IMR-90 (cell line): Measurements from ENCODE around the gene TMEM52B. TPM values are rescaled to one million over a fixed set of nuclear protein-coding genes. Genes with fewer than 3 reads are reported as not detected.

Experiments
- ATAC-seq: fragments of 200-7000 bp; cut with Tn5 transposase; 2 replicates; pipeline ENCODE4 v1.9.1; 2020; ENCODE audit warnings: low read depth, mild to moderate bottlenecking, moderate library complexity
- BruUV-seq: library from RNA; stranded (reverse); fragments of 400-500 nt; replicated peaks from 2 replicates; lab custom pipeline; 2021; lab: Mats Ljungman, UMichigan
- CTCF ChIA-PET: fragments of 300-600 bp; formaldehyde crosslinking; extraction: SDS; loops from one replicate; lab custom pipeline; 2021; ENCODE audit warnings: antibody characterized with exemption; lab: Yijun Ruan, JAX
- POLR2A ChIA-PET: fragments of 300-600 bp; sonication (Branson Sonifier 250); formaldehyde crosslinking; loops from one replicate; lab custom pipeline; 2022; ENCODE audit warnings: antibody characterized with exemption; ENCODE audit not compliant: unreplicated experiment; lab: Charles Lee
- DNase-seq: peaks from one replicate; pipeline ENCODE4 v3.0.0; 2013
- H2AFZ ChIP-seq: replicated peaks from 2 replicates; pipeline ENCODE3; 2013; ENCODE audit warnings: low read length, mild to moderate bottlenecking; ENCODE audit not compliant: poor library complexity
- H2AK5ac ChIP-seq: 2 replicates; pipeline ENCODE4 v1.6.1; 2013; ENCODE audit warnings: low read depth, low read length, inconsistent platforms
- H2AK9ac ChIP-seq: replicated peaks from 2 replicates; pipeline ENCODE3; 2013; ENCODE audit warnings: mild to moderate bottlenecking, low read depth, low read length, moderate library complexity; ENCODE audit not compliant: poor library complexity
- H2BK120ac ChIP-seq: 2 replicates; pipeline ENCODE4 v1.6.1; 2013; ENCODE audit warnings: low read depth, low read length, inconsistent platforms
- H2BK15ac ChIP-seq: 3 replicates; pipeline ENCODE4 v1.6.1; 2013; ENCODE audit warnings: low read depth, low read length, inconsistent platforms
- H2BK20ac ChIP-seq: 2 replicates; pipeline ENCODE4 v1.6.1; 2013; ENCODE audit warnings: low read depth, mild to moderate bottlenecking, inconsistent platforms, low read length, moderate library complexity
- H2BK5ac ChIP-seq: 2 replicates; pipeline ENCODE4 v1.6.1; 2013; ENCODE audit warnings: mild to moderate bottlenecking, low read depth, low read length, inconsistent platforms; ENCODE audit not compliant: poor library complexity, severe bottlenecking
- H3K14ac ChIP-seq: replicated peaks from 2 replicates; pipeline ENCODE4 v1.6.1; 2013; ENCODE audit warnings: low read depth, low read length, inconsistent platforms
- H3K18ac ChIP-seq: 2 replicates; pipeline ENCODE4 v1.6.1; 2013; ENCODE audit warnings: low read depth, low read length, control low read depth
- H3K23ac ChIP-seq: 2 replicates; pipeline ENCODE4 v1.6.1; 2013; ENCODE audit warnings: low read depth, low read length, inconsistent platforms
- H3K27ac ChIP-seq: 2 replicates; pipeline ENCODE4 v1.5.1; 2013; ENCODE audit warnings: mild to moderate bottlenecking, control low read depth, low read length; ENCODE audit not compliant: insufficient read depth
- H3K27me3 ChIP-seq: 2 replicates; pipeline ENCODE4 v1.6.1; 2013; ENCODE audit warnings: low read length; ENCODE audit not compliant: control insufficient read depth, insufficient read depth
- H3K36me3 ChIP-seq: 2 replicates; pipeline ENCODE4 v1.6.1; 2013; ENCODE audit warnings: low read length, mixed read lengths; ENCODE audit not compliant: control insufficient read depth, insufficient read depth
- H3K4ac ChIP-seq: 2 replicates; pipeline ENCODE4 v1.6.1; 2013; ENCODE audit warnings: low read depth, low read length, inconsistent platforms
- H3K4me1 ChIP-seq: 2 replicates; pipeline ENCODE4 v1.6.1; 2013; ENCODE audit warnings: low read length, mixed read lengths; ENCODE audit not compliant: control insufficient read depth, insufficient read depth
- H3K4me2 ChIP-seq: 2 replicates; pipeline ENCODE4 v1.6.1; 2013; ENCODE audit warnings: low read depth, mild to moderate bottlenecking, control low read depth, low read length, moderate library complexity
- H3K4me3 ChIP-seq: 2 replicates; pipeline ENCODE4 v1.5.1; 2013; ENCODE audit warnings: low read depth, mild to moderate bottlenecking, control low read depth, low read length, moderate library complexity; ENCODE audit not compliant: insufficient read depth
- H3K56ac ChIP-seq: 2 replicates; pipeline ENCODE4 v1.6.1; 2013; ENCODE audit warnings: low read length, inconsistent platforms; ENCODE audit not compliant: insufficient read depth; ENCODE audit errors: extremely low read depth
- H3K79me1 ChIP-seq, 2 experiments: 2 replicates each; pipeline ENCODE4 v1.6.1; 2013; ENCODE audit warnings: low read length in 2 of 2, inconsistent platforms in 1 of 2, low read depth in 1 of 2
- H3K9ac ChIP-seq: 2 replicates; pipeline ENCODE4 v1.6.1; 2013; ENCODE audit warnings: low read depth, low read length, control low read depth
- H3K9me1 ChIP-seq: 2 replicates; pipeline ENCODE4 v1.6.1; 2013; ENCODE audit warnings: low read length, inconsistent platforms; ENCODE audit not compliant: insufficient read depth
- H3K9me3 ChIP-seq: 2 replicates; pipeline ENCODE4 v1.6.1; 2013; ENCODE audit warnings: low read length; ENCODE audit not compliant: control insufficient read depth, insufficient read depth
- H4K20me1 ChIP-seq: 2 replicates; pipeline ENCODE4 v1.6.1; 2013; ENCODE audit warnings: low read length, inconsistent platforms; ENCODE audit not compliant: insufficient read depth
- H4K5ac ChIP-seq: 2 replicates; pipeline ENCODE4 v1.6.1; 2013; ENCODE audit warnings: mild to moderate bottlenecking, low read depth, low read length, control low read depth
- H4K8ac ChIP-seq, 2 experiments: 2 replicates each; pipeline ENCODE4 v1.6.1; 2013; ENCODE audit warnings: low read depth in 2 of 2, low read length in 2 of 2, control low read depth in 1 of 2, inconsistent platforms in 1 of 2
- H4K91ac ChIP-seq: 2 replicates; pipeline ENCODE4 v1.6.1; 2013; ENCODE audit warnings: low read depth, low read length, inconsistent platforms; ENCODE audit not compliant: insufficient read depth
- RAD21 ChIP-seq: IDR thresholded peaks from 2 replicates; pipeline ENCODE4 v1.6.1; 2012; ENCODE audit warnings: low read length, improper control_type of control experiment
- WGBS, 2 experiments: methylation state at CpG; one replicate each; pipeline versions ENCODE4 v1.1.5 to v1.1.7; 2013; ENCODE audit warnings: missing lambda C conversion rate in 2 of 2; ENCODE audit not compliant: insufficient read length in 1 of 2; ENCODE audit errors: extremely low coverage in 2 of 2; 5-methylcytosine and 5-hydroxymethylcytosine counted together
- dilution Hi-C: fragments of 300-500 bp; cut with HindIII; formaldehyde crosslinking; loops from one replicate; pipeline ENCODE4 v1.14.3; 2018; ENCODE audit warnings: low sequenced_read_pairs; ENCODE audit not compliant: unreplicated experiment
- in situ Hi-C: fragments of 300-500 bp; cut with MboI; formaldehyde crosslinking; loops from 3 replicates; pipeline ENCODE4 v1.14.3; 2019; ENCODE audit warnings: low sequenced_read_pairs, inconsistent platforms, mixed read lengths
- intact Hi-C: fragments of 100-400 bp; cut with micrococcal nuclease; formaldehyde crosslinking; loops from 2 replicates; pipeline ENCODE4 v1.10.0; 2022
- polyA plus RNA-seq, 3 experiments: library from polyadenylated mRNA; depleted of rRNA; stranded (reverse); fragments of >200 nt; gene quantifications; 2 replicates each; pipeline ENCODE4 v1.2.3, GENCODE V29; 2012; ENCODE audit warnings: low replicate concordance in 1 of 3
- total RNA-seq: library from RNA; depleted of rRNA; stranded (reverse); fragments of >200 nt; gene quantifications from 2 replicates; pipeline ENCODE4 v1.2.3, GENCODE V29; 2012; rRNA removed

The TMEM52B gene
- total and polyA plus RNA-seq, 2 of the 4 experiments (the other 2 are of a cell fraction), result 2.0 to 3.6 TPM

- Histone ChIP-seq H3K14ac (no peak overlapping the region), H3K79me1 (no peaks in the 10 kb centered on the region), H3K56ac (no peak overlapping the region), H2BK20ac (no peak overlapping the region), H2BK120ac (no peak overlapping the region), H3K36me3 (peaks cover 3% of the 10 kb centered on the region), H3K27me3 (no peaks in the 10 kb centered on the region; the same call in 1 of the 2 replicates), H2AK5ac (no peak overlapping the region), H3K4ac (no peak overlapping the region), H3K9me3 (no peaks in the 10 kb centered on the region), H4K20me1 (no peaks in the 10 kb centered on the region), H3K23ac (no peak overlapping the region), H4K5ac (no peak overlapping the region), H3K27ac (no peak overlapping the region), H2AK9ac (no peak overlapping the region), H3K9ac (no peak overlapping the region), H3K4me2 (peak overlapping the region; percentile 34; the same call in 1 of the 2 replicates), H3K18ac (no peak overlapping the region), H4K91ac (no peak overlapping the region), H3K4me1 (peaks cover under 1% of the 10 kb centered on the region; the same call in 1 of the 2 replicates), H2BK15ac (no peak overlapping the region), H4K8ac (no peak overlapping the region), H2BK5ac (no peak overlapping the region), H3K9me1 (no peaks in the 10 kb centered on the region), H3K4me3 (no peak overlapping the region), H2AFZ (no peak overlapping the region)
- POLR2A ChIA-PET, result interaction anchor here (0.6 kb wide), 1 partner anchor 98 kb away, joined by 3 read pairs; no protein-coding TSS in a partner anchor
- in situ Hi-C loops (no loop called here), intact Hi-C loops (no loop called here), dilution Hi-C loops (no loop called here)
- BruUV-seq, result no TSS peak
- no peak for TF ChIP-seq RAD21
- CTCF ChIA-PET, result no interaction called here
- no CpG with 5 or more reads among the region's 3 CpGs for WGBS, 2 experiments
- ATAC-seq (peak; percentile 62), DNase-seq (no peak)
Measured at GRCh38 chr12:10241290-10241689, 62.5 kb downstream of the TMEM52B start.

Other genes starting within 250 kb of the TMEM52B start
- gene CLEC2A, start 246.7 kb upstream of the TMEM52B start, total RNA-seq, result not detected in 2 replicates
- gene CLEC2A, start 246.7 kb upstream of the TMEM52B start, polyA plus RNA-seq (2012; rRNA removed), result not detected in 2 replicates
- not detected in 2 replicates for gene CLEC12A, start 207.6 kb upstream of the TMEM52B start, total RNA-seq
- gene CLEC12A, start 207.6 kb upstream of the TMEM52B start, polyA plus RNA-seq (2012; rRNA removed), result not detected in 2 replicates
- gene CLEC1B, start 179.9 kb upstream of the TMEM52B start, total RNA-seq, result not detected in 2 replicates
- not detected in 2 replicates for gene CLEC1B, start 179.9 kb upstream of the TMEM52B start, polyA plus RNA-seq (2012; rRNA removed)
- gene CLEC12B, start 168.4 kb upstream of the TMEM52B start, total RNA-seq, result not detected in 2 replicates
- 0.03 TPM in 1 of 2 replicates, not detected in the other for gene CLEC12B, start 168.4 kb upstream of the TMEM52B start, polyA plus RNA-seq (2012; rRNA removed)
- gene CLEC9A, start 148.3 kb upstream of the TMEM52B start, total RNA-seq, result not detected in 2 replicates
- not detected in 2 replicates for gene CLEC9A, start 148.3 kb upstream of the TMEM52B start, polyA plus RNA-seq (2012; rRNA removed)
- not detected in 2 replicates for gene CLEC1A, start 80.0 kb upstream of the TMEM52B start, total RNA-seq
- gene CLEC1A, start 80.0 kb upstream of the TMEM52B start, polyA plus RNA-seq (2012; rRNA removed), result not detected in 2 replicates
- gene CLEC7A, start 48.8 kb upstream of the TMEM52B start, total RNA-seq, result not detected in 2 replicates
- gene CLEC7A, start 48.8 kb upstream of the TMEM52B start, polyA plus RNA-seq (2012; rRNA removed), result not detected in 2 replicates
- gene OLR1, start 6.9 kb upstream of the TMEM52B start, total RNA-seq, result 2.5 and 3.2 TPM in 2 replicates
- 2.8 and 4.1 TPM in 2 replicates for gene OLR1, start 6.9 kb upstream of the TMEM52B start, polyA plus RNA-seq (2012; rRNA removed)
- gene GABARAPL1, start 33.8 kb downstream of the TMEM52B start, total RNA-seq, result 51.6 and 63.0 TPM in 2 replicates
- 75.9 and 93.6 TPM in 2 replicates for gene GABARAPL1, start 33.8 kb downstream of the TMEM52B start, polyA plus RNA-seq (2012; rRNA removed)
- under 0.01 TPM in 2 replicates for gene KLRD1, start 128.8 kb downstream of the TMEM52B start, total RNA-seq
- under 0.01 and 0.10 TPM in 2 replicates for gene KLRD1, start 128.8 kb downstream of the TMEM52B start, polyA plus RNA-seq (2012; rRNA removed)
- gene KLRK1, start 211.0 kb downstream of the TMEM52B start, total RNA-seq, result not detected in 2 replicates
- not detected in 2 replicates for gene KLRK1, start 211.0 kb downstream of the TMEM52B start, polyA plus RNA-seq (2012; rRNA removed)
- gene KLRC4, start 230.7 kb downstream of the TMEM52B start, total RNA-seq, result not detected in 2 replicates
- not detected in 2 replicates for gene KLRC4, start 230.7 kb downstream of the TMEM52B start, polyA plus RNA-seq (2012; rRNA removed)
- gene KLRC3, start 241.6 kb downstream of the TMEM52B start, total RNA-seq, result not detected in 2 replicates
- gene KLRC3, start 241.6 kb downstream of the TMEM52B start, polyA plus RNA-seq (2012; rRNA removed), result not detected in 2 replicates